ENCODE measurements around the gene SLC28A3. TPM values are rescaled to one million over a fixed set of nuclear protein-coding genes. Genes with fewer than 3 reads are reported as not detected.

SLC28A3 gene
- total RNA-seq, 3 donors from 2014 or later (not counting 1 experiment from before 2014, with no cell fraction given): 0.16 to 1.6 TPM; not detected in 1

DNA sequence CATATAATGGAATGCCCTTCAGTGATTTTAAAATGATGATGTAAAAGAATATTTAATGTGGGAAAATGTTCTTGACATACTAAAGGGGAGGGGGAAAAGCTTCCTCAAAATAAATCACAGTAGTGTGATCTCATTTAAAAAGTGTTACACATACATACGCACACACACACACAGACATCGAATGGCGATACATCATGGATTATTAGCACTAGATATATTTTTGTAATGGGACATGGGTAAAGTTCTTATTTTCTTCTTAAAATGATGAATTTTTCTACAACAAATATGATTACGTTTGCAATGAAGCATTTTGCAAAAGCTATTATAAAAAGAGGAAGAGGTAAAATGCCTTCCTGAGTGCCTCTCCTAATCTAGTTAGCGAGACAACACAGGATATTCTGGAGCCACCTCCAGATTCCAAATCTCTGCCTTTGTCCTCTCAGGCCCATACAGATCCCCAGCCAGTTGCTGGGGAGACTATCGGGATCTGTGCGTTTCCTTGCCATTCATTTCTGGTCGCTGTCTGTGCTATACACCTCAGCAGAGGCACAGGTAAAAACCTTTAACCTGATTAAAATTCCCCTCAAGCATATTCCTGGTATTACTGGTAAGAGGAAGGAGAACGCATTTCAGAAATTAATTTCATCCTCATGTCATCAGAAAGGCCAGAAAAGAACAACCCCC is 69.6 kb downstream of the SLC28A3 start:
- Mint-ChIP-seq H3K27ac (no peak overlapping the region), H3K9me3 (no peaks in the 10 kb centered on the region), H3K27me3 (ENCODE audit: low read depth in 2 of 2) (peaks cover 32 to 56% of the 10 kb centered on the region in 2 donors), H3K36me3 (no peaks in the 10 kb centered on the region), H3K4me1 (peaks cover 11 to 13% of the 10 kb centered on the region in 2 donors), H3K4me3 (peak overlapping the region; percentile 53)
- WGBS (ENCODE audit: insufficient coverage): 13% methylated on average over 4 of the region's 9 CpGs
- Histone ChIP-seq H3K4me1 (ENCODE audit: control insufficient read depth, insufficient read depth, low read length) (peaks cover 3% of the 10 kb centered on the region), H3K9me3 (ENCODE audit: control insufficient read depth, insufficient read depth, low read length) (no peaks in the 10 kb centered on the region), H3K27ac (ENCODE audit: low read length) (peak overlapping the region; percentile 23), H3K36me3 (ENCODE audit: control insufficient read depth, insufficient read depth, low read length) (no peaks in the 10 kb centered on the region), H3K4me3 (ENCODE audit: low read length) (no peak overlapping the region), H3K27me3 (ENCODE audit: control insufficient read depth, insufficient read depth, low read length) (peaks cover 2% of the 10 kb centered on the region)
- no peak for ATAC-seq
- DNase-seq: no peak
- intact Hi-C loops (cut with micrococcal nuclease): loop anchor here (10.0 kb wide), 1 partner anchor 246 kb away; no protein-coding TSS in a partner anchor
- TF ChIP-seq, protein P1, sequence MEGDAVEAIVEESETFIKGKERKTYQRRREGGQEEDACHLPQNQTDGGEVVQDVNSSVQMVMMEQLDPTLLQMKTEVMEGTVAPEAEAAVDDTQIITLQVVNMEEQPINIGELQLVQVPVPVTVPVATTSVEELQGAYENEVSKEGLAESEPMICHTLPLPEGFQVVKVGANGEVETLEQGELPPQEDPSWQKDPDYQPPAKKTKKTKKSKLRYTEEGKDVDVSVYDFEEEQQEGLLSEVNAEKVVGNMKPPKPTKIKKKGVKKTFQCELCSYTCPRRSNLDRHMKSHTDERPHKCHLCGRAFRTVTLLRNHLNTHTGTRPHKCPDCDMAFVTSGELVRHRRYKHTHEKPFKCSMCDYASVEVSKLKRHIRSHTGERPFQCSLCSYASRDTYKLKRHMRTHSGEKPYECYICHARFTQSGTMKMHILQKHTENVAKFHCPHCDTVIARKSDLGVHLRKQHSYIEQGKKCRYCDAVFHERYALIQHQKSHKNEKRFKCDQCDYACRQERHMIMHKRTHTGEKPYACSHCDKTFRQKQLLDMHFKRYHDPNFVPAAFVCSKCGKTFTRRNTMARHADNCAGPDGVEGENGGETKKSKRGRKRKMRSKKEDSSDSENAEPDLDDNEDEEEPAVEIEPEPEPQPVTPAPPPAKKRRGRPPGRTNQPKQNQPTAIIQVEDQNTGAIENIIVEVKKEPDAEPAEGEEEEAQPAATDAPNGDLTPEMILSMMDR (IDR thresholded peaks at IDR 0.05): no peak

DNA sequence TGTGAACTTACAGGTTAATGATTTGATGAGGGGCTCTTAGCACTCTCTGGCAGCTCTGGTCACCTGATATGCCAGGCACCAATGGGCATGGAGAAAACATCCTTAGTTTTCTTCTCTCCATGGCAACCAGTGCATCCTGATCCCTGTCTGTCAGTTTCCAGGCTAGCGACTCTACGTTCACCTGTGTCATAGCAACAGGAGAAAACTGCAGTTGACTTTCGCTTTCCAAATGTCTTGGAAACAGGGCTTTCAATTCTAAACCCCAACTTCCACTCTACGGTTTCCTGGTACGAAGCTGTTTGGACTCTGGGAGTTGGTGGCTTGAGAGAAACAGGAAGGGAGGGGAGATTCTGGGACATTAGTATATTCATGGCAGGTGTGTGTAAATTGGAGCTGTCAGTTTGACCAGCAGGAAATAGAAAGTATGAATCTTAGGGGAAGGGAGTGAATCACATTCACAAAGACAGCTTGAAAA is 74.4 kb downstream of the SLC28A3 start:
- ATAC-seq: no peak
- H3K9me3 Mint-ChIP-seq: no peaks in the 10 kb centered on the region
- no peaks in the 10 kb centered on the region for H3K36me3 Mint-ChIP-seq
- H3K4me1 ChIP-seq (ENCODE audit: control insufficient read depth, insufficient read depth, low read length): peaks cover 4% of the 10 kb centered on the region
- TF ChIP-seq, protein P1 (IDR thresholded peaks at IDR 0.05): no peak
- 16% methylated on average over 4 of the region's 5 CpGs for WGBS (ENCODE audit: insufficient coverage)
- no peak overlapping the region for H3K4me3 ChIP-seq (ENCODE audit: low read length)
- H3K27me3 ChIP-seq (ENCODE audit: control insufficient read depth, insufficient read depth, low read length): no peaks in the 10 kb centered on the region
- H3K27ac Mint-ChIP-seq: no peak overlapping the region
- H3K27me3 Mint-ChIP-seq (ENCODE audit: low read depth in 2 of 2): peaks cover 14 to 23% of the 10 kb centered on the region in 2 donors
- no peak overlapping the region for H3K4me3 Mint-ChIP-seq
- intact Hi-C loops (cut with micrococcal nuclease): no loop called here
- DNase-seq: no peak
- H3K27ac ChIP-seq (ENCODE audit: low read length): no peak overlapping the region
- H3K4me1 Mint-ChIP-seq: peaks cover 7 to 10% of the 10 kb centered on the region in 2 donors
- no peaks in the 10 kb centered on the region for H3K9me3 ChIP-seq (ENCODE audit: control insufficient read depth, insufficient read depth, low read length)
- H3K36me3 ChIP-seq (ENCODE audit: control insufficient read depth, insufficient read depth, low read length): no peaks in the 10 kb centered on the region

DNA sequence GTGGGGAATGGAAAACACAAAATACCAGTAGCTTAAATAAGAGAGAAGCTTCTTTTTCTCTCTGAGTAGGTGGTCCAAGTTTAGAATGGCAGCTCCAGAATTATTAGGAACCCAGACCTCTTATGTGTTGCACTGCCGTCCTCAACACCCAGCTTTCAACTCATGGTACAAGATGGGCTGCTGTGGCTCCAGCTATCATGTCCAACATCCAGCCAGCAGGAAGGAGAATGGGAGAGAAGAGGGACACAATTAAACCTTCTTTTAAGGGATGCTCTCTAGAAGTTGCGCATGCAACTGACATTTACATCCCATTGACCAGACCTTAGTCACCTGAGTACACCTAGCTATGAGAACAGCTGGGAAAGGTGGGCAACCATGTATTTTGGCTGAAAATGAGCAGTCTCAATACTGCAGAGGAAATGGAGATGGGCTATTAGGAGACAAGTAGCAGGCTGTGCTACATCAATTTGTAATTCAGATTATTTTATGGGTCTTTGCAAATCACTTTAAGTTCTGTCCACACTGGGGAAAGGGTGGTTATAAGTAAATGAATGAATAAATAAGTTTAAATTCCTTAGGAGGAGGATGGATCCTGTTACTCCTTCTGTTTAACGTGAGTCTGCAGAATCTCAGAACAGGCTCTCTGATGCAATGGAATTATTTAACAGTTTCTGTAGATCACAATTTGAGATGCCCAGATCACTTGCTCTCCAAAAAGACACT is 76.1 kb downstream of the SLC28A3 start:
- H3K27ac ChIP-seq (ENCODE audit: low read length): no peak overlapping the region
- ATAC-seq (no peak), DNase-seq (no peak)
- Mint-ChIP-seq H3K27ac (no peak overlapping the region), H3K4me1 (peaks cover 10 to 13% of the 10 kb centered on the region in 2 donors), H3K4me3 (no peak overlapping the region), H3K9me3 (no peaks in the 10 kb centered on the region), H3K27me3 (ENCODE audit: low read depth in 2 of 2) (peaks cover 8 to 17% of the 10 kb centered on the region in 2 donors), H3K36me3 (no peaks in the 10 kb centered on the region)
- no peaks in the 10 kb centered on the region for H3K27me3 ChIP-seq (ENCODE audit: control insufficient read depth, insufficient read depth, low read length)
- TF ChIP-seq, protein P1 (IDR thresholded peaks at IDR 0.05): no peak
- no peak overlapping the region for H3K4me3 ChIP-seq (ENCODE audit: low read length)
- intact Hi-C loops (cut with micrococcal nuclease): loop anchor here (5.0 kb wide), 1 partner anchor 53 kb away; no protein-coding TSS in a partner anchor
- no peaks in the 10 kb centered on the region for H3K36me3 ChIP-seq (ENCODE audit: control insufficient read depth, insufficient read depth, low read length)
- 90% methylated on average over 3 of the region's 3 CpGs for WGBS (ENCODE audit: insufficient coverage)
- peaks cover 4% of the 10 kb centered on the region for H3K4me1 ChIP-seq (ENCODE audit: control insufficient read depth, insufficient read depth, low read length)
- no peaks in the 10 kb centered on the region for H3K9me3 ChIP-seq (ENCODE audit: control insufficient read depth, insufficient read depth, low read length)

Data from natural killer cell (primary cell).